ENCODE data around the gene SMIM22.

The SMIM22 gene

GRCh38 chr16:4790871-4791270 lies 4.3 kb upstream of the SMIM22 start:
- in situ Hi-C loops (cut with MboI; ENCODE audit: low pct_unique_long_range_greater_than_20kb, low sequenced_read_pairs, unreplicated experiment), result no loop called here
- no peak for TF ChIP-seq CTCF (IDR thresholded peaks at IDR 0.05; ENCODE audit: extremely low read depth, insufficient read depth, missing control alignments)
- no peak for DNase-seq (ENCODE audit: low spot score)

GRCh38 chr16:4792951-4793513 lies 2.1 kb upstream of the SMIM22 start:
- DNase-seq (ENCODE audit: low spot score), result no peak

GRCh38 chr16:4795828-4796572 lies 831 bp downstream of the SMIM22 start:
- in situ Hi-C loops (cut with MboI; ENCODE audit: low pct_unique_long_range_greater_than_20kb, low sequenced_read_pairs, unreplicated experiment), result no loop called here
- no peak for DNase-seq (ENCODE audit: low spot score)

More at GRCh38 chr16:4792951-4793513, 2.1 kb upstream of the SMIM22 start:
- no peak for TF ChIP-seq CTCF (IDR thresholded peaks at IDR 0.05; ENCODE audit: extremely low read depth, insufficient read depth, missing control alignments)
- in situ Hi-C loops (cut with MboI; ENCODE audit: low pct_unique_long_range_greater_than_20kb, low sequenced_read_pairs, unreplicated experiment), result no loop called here

GRCh38 chr16:4796982-4797804 lies 2.0 kb downstream of the SMIM22 start:
- DNase-seq (ENCODE audit: low spot score), result no peak
- in situ Hi-C loops (cut with MboI; ENCODE audit: low pct_unique_long_range_greater_than_20kb, low sequenced_read_pairs, unreplicated experiment), result no loop called here
- no peak for TF ChIP-seq CTCF (IDR thresholded peaks at IDR 0.05; ENCODE audit: extremely low read depth, insufficient read depth, missing control alignments)

More at GRCh38 chr16:4795828-4796572, 831 bp downstream of the SMIM22 start:
- no peak for TF ChIP-seq CTCF (IDR thresholded peaks at IDR 0.05; ENCODE audit: extremely low read depth, insufficient read depth, missing control alignments)

GRCh38 chr16:4797805-4798252 lies 2.7 kb downstream of the SMIM22 start:
- TF ChIP-seq CTCF (IDR thresholded peaks at IDR 0.05; ENCODE audit: extremely low read depth, insufficient read depth, missing control alignments), result no peak
- in situ Hi-C loops (cut with MboI; ENCODE audit: low pct_unique_long_range_greater_than_20kb, low sequenced_read_pairs, unreplicated experiment), result no loop called here
- no peak for DNase-seq (ENCODE audit: low spot score)

- in situ Hi-C loops (cut with MboI; ENCODE audit: low pct_unique_long_range_greater_than_20kb, low sequenced_read_pairs, unreplicated experiment), result no loop called here
- DNase-seq (ENCODE audit: low spot score), result no peak
- no peak for TF ChIP-seq CTCF (IDR thresholded peaks at IDR 0.05; ENCODE audit: extremely low read depth, insufficient read depth, missing control alignments)
Observed at GRCh38 chr16:4798456-4798855, 3.3 kb downstream of the SMIM22 start.

Data from GM13977 (cell line).